ENCODE results near the gene OR2A12.
"Not testable (repeated sequence)": the region's sequence is repeated elsewhere in the genome, so short reads cannot be mapped to it uniquely, and the experiment has no call there.

The OR2A12 gene

GRCh38 chr7:144118341-144118740 is 32.3 kb downstream of the OR2A12 start:
- DNase-seq, result no peak

GRCh38 chr7:144122876-144123275 is 36.8 kb downstream of the OR2A12 start, which contains the start of gene OR2A14:
OR2A14 (plus strand) TSS chr7:144123176; CDS start chr7:144129113, 5,937 bp downstream.
- no peak for DNase-seq

- peak in 37 of 56 donors; percentile 0 to 76 (median 16) for DNase-seq
Observed at GRCh38 chr7:144127714-144128334, 41.7 kb downstream of the OR2A12 start.

- DNase-seq, result not testable (repeated sequence)
Observed at GRCh38 chr7:144129601-144130000, 43.5 kb downstream of the OR2A12 start.

GRCh38 chr7:144130730-144131129 is 44.7 kb downstream of the OR2A12 start:
- no peak for DNase-seq

- DNase-seq, result no peak
Observed at GRCh38 chr7:144132262-144132661, 46.2 kb downstream of the OR2A12 start.

- DNase-seq, result no peak
Observed at GRCh38 chr7:144133307-144133706, 47.2 kb downstream of the OR2A12 start.

- DNase-seq, result no peak
Observed at GRCh38 chr7:144134116-144134515, 48.0 kb downstream of the OR2A12 start.

GRCh38 chr7:144137501-144137900 is 51.4 kb downstream of the OR2A12 start:
- no peak for DNase-seq

GRCh38 chr7:144142187-144142586 is 56.1 kb downstream of the OR2A12 start:
- no peak for DNase-seq

- no peak for DNase-seq
Observed at GRCh38 chr7:144144426-144144825, 58.3 kb downstream of the OR2A12 start.

- no peak for DNase-seq
Observed at GRCh38 chr7:144148224-144148827, 62.2 kb downstream of the OR2A12 start.

All from amygdala (tissue), 56 donors.